ENCODE measurements around the gene ZFP37.
"Not testable (repeated sequence)": the region's sequence is repeated elsewhere in the genome, so short reads cannot be mapped to it uniquely, and the experiment has no call there.

ZFP37 gene

DNA sequence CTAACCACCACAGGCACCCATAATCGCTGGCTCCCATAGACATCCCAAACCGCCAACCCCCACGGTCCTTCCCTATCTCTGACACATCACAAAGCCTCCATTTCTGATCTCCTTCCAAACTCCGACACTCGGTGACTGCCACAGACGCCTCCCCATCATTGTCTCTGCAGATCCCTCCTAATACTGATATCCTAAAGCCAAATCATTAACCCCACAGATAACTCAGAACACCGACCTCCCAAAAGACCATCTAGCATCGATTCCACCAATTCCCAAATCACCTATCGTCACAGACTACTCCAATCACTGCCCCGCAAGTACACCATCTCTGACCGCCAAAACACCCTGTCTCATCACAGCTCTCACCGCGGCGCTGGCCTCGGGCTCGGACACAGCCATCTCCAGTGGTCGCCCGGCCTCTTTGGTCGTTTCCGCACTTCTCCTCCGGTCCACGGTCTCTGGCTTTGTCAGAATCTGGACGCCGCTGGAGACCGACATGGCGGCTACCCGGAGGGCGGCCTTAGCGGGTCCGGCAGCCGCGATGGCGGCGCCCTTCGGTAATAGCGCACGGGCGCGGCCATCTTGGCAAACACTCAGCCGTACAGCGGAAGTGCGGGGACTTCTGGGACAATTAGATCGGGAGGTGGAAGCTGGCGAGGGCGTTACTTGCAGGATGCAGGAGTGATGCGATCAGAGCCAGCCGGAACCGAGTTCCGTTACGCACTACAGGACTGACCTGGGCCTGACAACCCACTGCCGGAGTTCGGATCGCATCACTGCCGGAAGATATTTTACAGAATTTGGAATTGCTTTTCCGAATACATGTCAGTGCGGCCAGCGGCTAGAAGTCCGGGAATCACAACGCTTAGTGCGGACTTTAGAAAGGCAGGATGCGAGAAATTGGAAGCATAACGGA is at the start of gene ZFP37:
ZFP37 (minus strand) TSS at position 534 of the 916 bp plus-strand sequence; CDS start at position 498, 36 bp downstream.
- no peak for DNase-seq

DNA sequence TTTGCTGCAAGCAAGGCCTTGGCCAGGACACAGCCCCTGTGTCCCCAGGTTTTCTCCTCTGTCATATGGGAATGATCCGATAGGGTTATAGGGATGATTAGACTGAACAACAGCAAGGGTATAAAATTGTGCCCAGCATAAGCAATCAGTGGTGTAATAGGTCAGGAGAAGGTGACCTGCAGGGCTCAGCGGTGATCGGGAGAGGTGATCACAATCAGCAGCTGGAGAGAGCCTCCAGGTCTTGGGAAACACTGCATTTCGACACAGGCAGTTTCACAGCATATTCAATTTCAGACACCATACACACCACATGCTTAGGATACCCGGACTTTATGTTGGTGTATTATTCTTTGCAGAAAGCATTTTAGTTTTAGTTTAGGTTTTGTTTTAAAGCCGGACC is 48.8 kb upstream of the ZFP37 start:
- not testable (repeated sequence) for DNase-seq

DNA sequence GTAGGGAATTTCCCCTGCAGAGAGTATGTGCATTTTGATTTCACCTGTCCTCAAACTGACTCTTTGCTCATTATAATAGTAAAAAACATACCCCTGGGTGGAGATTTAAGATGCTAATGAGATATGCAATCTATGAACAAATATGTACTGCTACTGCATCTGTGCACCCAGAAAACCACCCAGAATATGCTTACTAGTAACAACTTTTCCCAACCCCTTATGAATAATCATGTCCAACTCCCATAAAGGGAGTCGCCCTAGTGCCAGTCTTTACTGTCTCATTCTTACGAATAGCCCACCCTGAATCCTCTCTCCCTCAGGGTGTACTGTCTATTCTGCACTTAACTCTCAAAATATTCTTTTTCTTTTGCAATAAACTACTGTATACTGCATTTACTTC is 39.0 kb upstream of the ZFP37 start:
- no peak for DNase-seq

DNA sequence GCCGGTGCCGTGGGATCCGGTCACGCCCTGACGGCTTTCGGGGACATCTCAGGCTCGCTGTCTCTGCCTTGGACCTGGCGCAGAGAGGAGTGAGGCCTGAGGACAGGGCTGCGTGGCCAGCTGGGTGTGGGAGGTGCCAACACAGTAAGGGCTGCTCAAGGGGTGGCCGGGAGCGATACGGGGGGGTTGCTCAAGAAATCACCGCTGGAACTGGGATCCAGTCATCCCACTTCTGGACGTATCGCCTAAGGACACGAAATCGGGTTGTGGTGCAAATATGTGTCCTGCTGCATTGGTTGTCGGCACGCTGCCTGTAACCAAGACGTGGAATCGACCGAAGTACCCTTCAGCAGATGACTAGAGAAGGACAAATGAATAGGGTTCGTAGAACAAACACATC is 33.4 kb upstream of the ZFP37 start:
- DNase-seq: not testable (repeated sequence)

DNA sequence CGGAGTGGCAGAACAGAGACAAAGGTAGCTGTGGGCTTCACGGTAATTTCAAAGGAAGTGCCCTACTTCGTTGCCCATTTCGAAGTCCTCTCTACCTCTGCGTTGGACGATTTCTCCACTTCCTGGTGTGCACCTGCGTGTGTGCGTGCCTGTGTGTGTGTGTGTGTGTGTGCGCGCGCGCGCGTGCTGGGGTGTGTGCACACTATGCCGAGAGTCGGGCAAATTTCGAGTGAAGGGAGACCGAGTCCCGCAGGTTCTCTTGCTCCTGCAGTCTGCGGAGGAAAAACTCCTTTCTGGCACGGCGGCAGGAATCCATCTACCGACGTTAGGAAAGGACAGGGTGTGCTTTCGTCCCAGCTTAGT is 32.6 kb upstream of the ZFP37 start:
- not testable (repeated sequence) for DNase-seq

DNA sequence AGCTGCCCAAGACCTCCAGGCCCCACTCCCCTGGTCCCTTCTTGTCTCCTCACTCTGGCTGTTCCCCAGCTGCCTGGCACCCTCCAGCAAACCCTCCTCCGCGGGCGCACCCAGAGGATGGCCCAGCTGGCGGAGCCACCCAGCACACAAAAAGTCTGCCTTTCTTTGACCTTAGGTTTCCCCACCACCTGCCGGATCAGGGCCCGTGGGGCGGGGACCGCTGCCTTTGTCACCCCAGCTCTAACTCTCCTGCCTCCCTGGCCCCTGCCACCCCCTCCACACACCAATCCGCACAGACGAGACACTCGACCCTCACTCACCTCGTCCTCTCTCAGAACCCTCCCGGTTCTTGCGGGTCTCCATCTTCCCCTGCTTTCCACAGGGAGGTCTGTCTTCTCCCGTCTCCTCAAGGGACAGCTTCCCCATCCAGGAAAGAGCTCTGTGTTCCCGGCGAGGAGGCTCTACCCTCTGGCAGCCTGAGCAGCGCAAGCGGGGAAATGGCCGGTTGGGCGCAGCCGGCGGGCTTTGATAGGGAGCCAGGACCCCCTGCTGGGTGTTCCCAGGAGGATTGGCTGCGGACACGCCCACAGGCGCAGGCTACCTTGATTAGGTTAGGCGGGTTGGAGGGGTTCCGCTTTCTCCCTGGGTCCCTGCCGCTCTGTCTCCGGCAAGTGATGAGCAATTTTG is 32.1 kb upstream of the ZFP37 start:
- DNase-seq: not testable (repeated sequence)

DNA sequence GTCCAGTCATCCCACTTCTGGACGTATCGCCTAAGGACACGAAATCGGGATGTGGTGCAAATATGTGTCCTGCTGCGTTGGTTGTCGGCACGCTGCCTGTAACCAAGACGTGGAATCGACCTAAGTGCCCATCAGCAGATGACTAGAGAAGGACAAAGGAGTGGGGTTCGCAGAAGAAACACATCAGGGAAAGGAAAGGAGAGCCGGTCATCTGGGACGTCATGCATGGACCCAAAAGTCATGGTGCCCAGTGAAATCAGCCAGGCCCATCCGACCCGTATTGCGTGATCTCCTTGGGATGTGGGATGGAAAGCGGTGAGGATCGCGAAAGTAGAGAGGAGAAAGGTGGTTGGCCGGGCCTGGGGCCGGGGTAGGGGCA is 6.4 kb upstream of the ZFP37 start:
- not testable (repeated sequence) for DNase-seq

DNA sequence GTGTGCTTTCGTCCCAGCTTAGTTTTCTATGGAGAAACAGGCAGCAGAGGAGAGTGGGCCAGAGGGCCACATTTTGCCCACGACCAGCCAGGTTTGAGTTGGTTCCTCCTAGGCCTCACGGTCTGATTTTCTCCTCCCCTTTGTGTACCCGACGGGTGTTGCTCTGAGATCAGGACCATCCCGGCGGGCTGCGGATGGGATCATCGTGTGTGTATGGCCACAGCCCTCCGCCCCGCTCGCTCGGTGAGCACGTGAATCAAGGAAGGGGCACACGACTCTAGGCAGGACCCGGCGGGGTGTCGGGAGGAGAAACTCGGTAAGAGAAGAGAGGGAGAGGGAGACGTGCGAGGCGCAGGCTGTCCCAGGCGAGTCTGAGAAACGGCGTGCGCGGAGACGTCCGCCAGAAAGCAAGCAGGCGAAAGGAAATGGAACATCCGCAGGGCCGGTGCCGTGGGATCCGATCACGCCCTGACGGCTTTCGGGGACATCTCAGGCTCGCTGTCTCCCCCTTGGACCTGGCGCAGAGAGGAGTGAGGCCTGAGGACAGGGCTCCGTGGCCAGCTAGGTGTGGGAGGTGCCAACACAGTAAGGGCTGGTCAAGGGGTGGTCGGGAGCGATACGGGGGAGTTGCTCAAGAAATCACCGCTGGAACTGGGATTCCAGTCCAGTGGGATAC is 5.9 kb upstream of the ZFP37 start:
- not testable (repeated sequence) for DNase-seq

DNA sequence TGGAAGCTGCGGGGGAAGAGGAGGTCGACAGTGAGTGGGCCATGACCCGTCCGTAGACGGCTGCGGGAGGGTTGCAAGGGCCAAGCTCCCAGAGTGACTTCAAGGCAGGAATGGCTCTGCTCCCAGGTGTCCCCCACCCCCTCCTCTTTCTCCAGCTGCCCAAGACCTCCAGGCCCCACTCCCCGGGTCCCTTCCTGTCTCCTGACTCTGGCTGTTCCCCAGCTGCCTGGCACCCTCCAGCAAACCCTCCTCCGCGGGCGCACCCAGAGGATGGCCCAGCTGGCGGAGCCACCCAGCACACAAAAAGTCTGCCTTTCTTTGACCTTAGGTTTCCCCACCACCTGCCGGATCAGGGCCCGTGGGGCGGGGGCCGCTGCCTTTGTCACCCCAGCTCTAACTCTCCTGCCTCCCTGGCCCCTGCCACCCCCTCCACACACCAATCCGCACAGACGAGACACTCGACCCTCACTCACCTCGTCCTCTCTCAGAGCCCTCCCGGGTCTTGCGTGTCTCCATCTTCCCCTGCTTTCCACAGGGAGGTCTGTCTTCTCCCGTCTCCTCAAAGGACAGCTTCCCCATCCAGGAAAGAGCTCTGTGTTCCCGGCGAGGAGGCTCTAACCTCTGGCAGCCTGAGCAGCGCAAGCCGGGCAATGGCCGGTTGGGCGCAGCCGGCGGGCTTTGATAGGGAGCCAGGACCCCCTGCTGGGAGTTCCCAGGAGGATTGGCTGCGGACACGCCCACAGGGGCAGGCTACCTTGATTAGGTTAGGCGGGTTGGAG is 4.7 kb upstream of the ZFP37 start:
- DNase-seq: not testable (repeated sequence)

DNA sequence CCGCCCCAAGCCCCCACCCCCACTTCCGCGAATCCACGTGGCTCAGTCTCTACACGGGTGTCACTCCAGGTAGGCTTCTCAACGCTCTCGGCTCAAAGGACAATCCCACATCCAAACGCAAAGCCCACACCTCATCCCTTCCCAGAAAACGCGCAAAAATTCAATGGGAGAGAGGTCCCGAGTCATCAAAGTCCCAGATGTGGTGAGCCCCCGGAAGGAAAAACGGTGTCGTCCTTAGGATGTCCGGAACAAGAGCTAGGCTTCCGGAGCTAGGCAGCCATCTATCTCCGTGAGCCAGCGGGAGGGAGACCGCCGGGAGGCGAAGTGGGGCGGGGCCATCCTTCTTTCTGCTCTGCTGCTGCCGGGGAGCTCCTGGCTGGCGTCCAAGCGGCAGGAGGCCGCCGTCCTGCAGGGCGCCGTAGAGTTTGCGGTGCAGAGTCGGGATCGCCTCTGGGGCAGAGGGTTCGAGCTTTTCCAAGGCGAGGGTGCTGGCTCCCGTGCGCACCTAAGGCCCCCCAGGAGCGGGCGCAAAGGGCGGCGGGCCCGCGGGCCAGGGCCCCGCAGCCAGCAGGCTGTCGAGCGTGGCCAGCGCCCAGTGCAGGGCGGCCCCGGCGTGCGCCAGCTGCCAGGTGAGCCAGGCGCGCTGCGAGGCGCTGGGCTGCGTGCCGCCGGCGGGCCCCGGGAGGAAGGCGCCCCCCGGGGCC is 3.2 kb upstream of the ZFP37 start:
- DNase-seq: not testable (repeated sequence)

DNA sequence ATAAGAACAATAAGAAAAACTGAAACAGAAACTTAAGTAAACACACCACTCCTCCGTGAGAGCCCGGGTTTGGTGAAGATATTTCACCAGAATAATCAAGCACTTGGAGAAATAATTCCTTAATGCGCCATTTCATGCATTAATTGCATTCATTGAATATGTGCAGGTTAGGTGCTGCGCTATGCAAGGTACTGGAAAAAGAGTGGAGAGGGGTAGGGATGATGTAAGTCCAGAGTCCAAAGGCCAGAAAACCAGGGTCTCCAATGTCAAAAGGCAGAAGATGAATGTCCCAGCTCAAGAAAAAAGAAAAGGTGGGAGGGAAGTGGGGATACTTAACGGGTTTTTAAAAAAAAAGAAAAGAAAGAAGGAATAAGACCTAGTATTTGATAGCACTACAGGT is 669 bp upstream of the ZFP37 start:
- no peak for DNase-seq

DNA sequence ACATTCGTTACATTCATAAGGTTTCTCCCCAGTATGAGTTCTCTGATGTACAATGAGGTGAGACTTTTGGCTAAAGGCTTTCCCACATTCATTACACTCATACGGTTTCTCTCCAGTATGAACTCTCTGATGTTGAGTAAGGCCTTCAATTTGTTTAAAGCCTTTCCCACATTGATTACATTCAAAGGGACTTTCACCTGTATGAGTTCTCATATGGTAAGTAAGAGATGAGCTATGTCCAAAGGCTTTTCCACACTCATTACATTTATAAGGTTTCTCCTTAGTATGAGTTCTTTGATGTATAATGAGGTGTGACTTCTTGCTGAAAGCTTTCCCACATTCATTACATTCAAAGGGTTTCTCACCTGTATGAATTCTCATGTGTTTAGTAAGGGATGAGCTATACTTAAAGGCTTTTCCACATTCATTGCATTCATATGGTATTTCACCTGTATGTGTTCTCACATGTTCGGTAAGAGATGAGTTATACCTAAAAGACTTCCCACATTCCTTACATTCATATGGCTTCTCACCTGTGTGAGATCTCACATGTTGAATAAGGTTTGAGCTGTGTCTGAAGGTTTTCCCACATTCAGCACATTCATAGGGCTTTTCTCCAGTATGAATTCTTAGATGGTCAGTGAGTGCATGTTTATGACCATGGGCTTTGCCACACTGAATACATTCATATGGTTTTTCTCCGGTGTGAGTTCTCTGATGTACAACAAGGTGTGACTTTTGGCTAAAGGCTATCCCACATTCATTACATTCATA is 13.5 kb downstream of the ZFP37 start:
- no peak for DNase-seq

DNA sequence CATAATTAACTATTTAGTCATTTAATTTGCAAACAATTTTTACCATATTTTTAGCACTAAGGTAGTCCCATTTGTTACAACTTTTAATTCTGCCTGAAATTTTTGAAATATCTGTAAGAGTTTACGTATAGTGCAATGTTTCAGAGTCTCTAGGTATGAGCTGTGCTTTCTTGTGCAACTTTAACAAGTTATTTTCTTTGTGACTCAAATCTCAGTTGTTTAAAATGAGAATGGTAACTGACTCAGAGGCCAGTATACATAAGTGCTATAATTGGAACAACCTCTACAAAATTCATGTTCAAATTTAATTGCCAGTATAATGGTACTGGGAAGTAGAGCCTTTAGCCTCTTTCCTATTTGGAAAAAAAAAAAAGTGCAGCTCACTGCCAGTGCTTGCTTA is 30.3 kb downstream of the ZFP37 start:
- DNase-seq: no peak

DNA sequence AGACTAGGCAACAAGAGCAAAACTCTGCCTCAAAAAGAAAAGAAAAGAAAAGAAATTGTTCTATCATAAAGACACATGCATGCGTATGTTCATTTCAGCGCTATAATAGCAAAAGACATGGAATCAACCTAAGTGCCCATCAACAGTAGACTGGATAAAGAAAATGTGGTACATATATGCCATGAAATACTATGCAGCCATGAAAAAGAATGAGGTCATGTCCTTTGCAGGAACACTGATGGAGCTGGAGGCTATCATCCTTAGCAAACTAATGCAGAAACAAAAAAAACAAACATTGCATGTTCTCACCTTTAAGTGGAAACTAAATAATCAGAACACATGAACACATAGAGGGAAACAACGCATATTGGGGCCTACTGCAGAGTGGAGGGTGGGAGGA is 38.3 kb downstream of the ZFP37 start:
- no peak for DNase-seq

DNA sequence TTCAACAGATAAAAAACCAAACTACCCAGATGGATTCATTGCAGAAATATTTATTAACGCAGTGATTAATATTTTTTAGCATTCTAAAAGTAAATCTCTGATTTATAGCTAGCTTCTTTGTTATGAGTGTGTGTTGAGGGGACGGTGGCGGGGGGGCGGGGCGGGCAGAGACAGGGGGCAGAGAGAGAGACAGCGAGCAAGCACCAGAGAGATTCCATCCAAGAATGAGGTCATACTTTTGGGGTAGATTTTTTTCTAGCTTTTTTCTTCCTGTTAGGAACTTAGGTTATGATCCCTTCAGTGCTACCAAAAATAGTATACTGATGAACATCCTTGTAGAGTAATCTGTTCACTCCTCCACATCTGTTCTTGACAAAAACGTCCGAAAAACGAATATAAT is 44.0 kb downstream of the ZFP37 start:
- DNase-seq: no peak

DNA sequence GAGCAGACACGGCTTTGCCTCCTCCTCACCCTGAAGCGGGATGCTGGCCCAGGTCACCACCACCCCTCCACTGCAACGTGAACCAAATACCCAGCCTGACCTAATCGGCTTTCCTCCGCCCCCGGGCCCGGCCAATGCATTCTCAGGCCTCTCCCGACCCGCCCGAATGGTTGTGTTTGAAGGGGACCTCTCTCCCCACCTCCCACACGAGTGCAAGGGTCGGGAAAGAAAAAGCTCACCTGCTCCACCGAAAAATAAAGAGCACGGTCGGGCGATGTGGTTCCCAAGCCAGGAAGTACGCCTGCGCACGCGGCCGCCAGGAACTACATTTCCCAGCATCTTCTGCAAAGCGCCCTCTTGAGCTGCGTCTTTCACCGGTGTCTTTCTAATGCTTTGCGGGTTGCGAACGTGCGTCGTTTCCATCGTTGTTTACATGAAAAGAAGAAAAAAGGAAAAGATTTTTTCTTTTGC is 44.6 kb downstream of the ZFP37 start, which contains the start of gene ZNF883:
ZNF883 (minus strand) TSS at position 282 of the 471 bp plus-strand sequence.
- DNase-seq: no peak

DNA sequence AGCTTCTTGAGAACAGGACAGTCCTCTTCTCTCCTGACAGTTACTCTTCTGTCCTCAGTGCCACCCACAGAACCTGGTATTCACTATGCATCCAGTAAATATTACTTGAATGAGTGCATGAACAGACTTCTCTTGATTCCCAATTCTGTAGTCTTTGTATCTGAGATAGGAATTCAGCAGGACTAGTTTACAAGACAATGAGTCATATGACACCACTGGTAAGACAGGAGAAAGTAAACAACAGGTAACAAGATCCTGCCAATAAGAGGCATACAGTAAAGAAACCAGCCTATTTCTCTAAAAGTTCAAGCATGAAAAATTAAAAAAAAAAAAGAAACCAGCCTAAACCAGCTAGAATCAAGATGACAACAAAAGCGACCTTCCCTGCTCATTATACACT is 50.7 kb downstream of the ZFP37 start:
- no peak for DNase-seq

DNA sequence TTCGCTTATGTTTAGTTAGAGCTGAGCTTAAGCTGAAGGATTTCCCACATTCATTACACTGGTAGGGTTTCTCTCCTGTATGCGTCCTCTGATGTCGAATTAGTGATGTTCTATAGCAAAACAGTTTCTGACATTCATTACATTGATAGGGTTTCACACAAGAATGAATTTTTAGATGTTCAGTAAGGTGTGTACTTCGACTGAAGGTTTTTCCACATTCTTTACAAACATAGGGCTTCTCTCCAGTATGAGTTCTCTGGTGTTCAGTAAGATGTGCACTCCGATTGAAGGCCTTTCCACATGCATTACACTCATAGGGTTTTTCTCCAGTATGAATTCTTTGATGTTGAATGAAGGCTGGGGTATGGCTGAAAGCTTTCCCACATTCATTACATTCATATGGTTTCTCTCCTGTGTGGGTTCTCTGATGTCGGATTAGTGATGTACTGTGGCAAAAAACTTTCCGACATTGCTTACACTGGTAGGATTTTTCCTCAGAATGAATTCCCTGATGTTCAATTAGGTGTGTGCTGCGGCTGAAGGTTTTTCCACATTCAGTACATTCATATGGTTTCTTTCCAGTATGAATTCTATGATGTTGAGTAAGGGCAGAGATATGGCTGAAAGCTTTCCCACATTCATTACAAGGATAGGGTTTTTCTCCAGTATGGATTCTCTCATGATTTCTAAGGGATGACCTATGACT is 59.1 kb downstream of the ZFP37 start:
- no peak for DNase-seq
